GM18858 (cell line): ENCODE data around the gene TRIM7.
"Not testable (repeated sequence)": the region's sequence is repeated elsewhere in the genome, so short reads cannot be mapped to it uniquely, and the experiment has no call there.

Experiments used
- ATAC-seq: cut with Tn5 transposase; IDR thresholded peaks from one replicate; pipeline ENCODE4 v1.9.1; 2021; ENCODE audit not compliant: unreplicated experiment

The TRIM7 gene

DNA sequence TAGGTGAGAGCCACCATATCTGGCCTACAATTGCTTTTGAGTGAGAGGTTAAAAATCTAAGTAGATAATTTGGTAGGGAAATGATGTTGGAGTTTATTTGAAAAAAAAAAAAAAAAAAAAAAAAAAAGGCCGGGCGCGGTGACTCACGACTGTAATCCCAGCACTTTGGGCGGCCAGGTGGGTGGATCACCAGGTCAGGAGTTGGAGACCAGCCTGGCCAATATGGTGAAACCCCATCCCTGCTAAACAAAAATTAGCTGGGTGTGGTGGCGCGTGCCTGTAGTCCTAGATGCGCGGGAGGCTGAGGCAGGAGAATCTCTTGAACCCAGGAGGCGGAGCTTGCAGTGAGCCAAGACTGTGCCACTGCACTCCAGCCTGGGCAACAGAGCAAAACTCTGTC, 9.3 kb upstream of the TRIM7 start:
- ATAC-seq = not testable (repeated sequence)

DNA sequence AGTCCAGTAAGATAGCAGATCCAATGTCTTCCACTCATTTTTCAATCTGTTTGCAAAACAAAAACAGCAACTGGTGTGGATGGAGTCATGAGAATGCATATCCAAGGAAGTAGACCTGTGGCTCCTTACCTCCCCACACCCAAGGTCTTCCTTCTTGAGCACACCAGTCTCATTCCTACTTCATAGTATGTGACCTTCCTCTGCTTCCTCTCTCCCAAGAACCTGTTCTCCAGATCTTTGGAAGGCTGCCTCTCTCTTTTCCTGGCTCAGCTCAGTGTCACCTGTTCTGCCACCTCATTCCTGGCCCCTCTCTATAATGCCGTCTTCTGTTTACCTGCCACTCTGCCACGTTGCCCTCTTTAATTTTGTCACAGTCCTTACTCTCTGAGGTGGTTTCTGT, 7.9 kb upstream of the TRIM7 start:
- no peak for ATAC-seq

DNA sequence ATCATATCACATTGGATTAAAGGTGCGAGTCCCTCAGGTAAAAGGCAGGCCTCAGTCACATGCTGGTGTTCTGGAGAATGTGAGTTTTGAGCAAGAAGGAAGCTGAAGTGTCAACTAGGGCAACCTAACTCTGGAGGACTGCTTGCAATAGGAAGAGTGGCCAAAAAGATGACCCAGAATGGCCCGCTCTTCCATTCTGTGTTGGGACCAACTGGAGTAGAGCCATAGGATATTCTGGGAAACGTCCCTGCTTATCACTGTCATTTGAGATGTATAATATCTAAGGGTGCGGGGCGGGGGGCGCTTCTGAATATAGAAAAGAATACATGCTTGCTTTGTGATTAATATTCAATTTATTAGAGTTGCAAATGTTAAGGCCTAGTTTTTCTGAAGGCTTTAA, 7.1 kb upstream of the TRIM7 start:
- ATAC-seq = no peak

DNA sequence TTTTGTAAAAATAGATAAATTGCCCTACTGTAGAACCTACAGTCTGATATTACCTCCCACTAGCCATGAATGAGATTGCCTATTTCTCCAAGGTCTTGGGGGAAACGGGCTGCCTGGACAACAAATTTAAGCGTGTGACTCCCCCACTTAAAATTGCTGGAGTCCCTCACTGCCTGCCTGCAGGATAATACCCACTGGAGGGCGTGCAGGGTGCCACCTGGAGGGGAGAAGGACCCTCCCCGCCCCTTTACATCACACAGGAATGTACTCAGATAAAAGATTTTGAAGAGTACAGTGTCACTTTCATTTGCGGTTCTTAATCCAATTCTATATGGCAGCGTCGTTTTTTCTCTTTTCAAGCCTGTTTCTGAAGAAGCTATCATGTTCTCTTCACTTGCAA, 6.2 kb upstream of the TRIM7 start:
- ATAC-seq = no peak

DNA sequence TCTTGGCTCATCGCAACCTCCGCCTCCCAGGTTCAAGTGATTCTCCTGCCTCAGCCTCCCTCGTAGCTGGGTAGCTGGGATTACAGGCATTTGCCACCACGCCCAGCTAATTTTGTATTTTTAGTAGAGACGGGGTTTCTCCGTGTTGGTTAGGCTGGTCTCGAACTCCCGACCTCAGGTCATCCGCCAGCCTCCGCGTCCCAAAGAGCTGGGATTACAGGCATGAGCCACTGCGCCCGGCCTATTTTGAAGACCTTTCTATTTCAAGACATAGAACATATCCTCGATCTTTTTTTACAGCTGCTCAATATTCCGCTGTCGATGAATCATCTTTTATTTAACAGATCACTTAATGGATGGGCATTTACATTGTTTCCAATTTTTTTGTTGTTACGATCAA, 5.7 kb upstream of the TRIM7 start:
- ATAC-seq = not testable (repeated sequence)

DNA sequence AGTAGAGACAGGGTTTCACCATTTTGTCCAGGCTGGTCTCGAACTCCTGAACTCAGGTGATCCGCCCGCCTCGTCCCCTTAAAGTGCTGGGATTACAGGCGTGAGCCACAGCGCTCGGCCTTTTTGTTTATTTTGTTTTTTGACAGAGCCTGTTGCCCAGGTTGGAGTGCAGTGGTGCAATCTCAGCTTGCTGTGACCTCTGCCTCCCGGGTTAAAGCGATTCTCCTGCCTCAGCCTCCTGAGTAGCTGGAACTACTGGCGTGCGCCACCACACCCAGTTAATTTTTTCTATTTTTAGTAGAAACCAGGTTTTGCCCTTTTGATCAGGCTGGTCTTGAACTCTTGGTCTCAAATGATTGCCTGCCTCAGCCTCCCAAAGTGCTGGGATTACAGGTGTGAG, 5.2 kb upstream of the TRIM7 start:
- not testable (repeated sequence) for ATAC-seq

DNA sequence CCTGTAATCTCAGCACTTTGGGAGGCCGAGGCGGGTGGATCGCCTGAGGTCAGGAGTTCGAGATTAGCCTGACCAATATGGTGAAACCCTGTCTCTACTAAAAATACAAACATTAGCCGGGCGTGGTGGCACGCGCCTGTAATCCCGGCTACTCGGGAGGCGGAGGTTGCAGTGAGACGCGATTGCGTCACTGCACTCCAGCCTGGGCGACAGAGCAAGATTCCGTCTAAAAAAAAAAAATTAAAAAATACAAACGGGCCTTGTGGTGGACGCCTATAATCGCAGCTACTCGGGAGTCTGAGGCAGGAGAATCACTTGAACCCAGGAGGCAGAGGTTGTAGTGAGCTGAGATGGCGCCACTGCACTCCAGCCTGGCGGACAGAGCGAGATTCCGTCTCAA, 4.0 kb upstream of the TRIM7 start:
- ATAC-seq = not testable (repeated sequence)

DNA sequence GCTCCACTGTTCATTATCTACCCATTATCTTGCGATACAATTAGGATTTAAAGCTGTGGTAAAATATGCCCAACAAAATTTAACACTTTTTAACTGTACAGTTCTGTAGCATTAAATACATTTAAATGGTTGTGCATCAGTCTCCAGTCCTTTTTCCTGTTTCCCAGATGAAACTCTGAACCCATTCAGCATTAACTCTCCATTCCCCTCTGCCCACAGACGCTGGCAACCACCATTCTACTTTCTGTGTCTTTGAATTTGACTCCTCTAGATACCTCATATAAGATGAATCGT, 2.9 kb upstream of the TRIM7 start:
- no peak for ATAC-seq

DNA sequence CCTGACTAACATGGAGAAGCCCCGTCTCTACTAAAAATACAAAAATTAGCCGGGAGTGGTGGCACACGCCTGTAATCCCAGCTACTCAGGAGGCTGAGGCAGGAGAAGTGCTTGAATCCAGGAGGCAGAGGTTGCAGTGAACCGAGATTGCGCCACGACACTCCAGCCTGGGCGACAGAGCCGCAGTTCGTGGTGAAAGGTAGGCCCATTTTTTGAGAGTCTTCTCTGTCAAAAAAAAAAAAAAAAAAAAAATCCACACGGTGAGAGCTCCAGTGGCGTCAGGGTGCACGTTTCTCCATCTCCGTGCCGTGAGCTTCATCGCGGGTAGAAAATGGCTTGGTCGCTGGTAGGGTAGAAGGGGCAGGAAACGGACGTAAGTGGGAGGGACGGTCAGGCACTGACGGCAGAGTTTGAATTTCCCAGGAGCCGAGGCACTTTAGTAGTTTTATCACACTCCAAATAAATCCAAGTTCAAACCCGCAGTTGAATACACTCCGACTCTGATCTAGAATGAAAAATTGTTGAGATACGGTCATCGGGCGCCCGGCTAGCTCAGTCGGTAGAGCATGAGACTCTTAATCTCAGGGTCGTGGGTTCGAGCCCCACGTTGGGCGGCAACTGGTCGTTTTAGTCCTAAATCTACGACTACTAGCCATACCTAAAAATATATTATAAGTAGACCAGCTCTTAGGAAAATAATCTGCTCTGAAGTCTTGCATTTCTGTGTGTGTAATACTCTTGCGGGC, 2.4 kb upstream of the TRIM7 start:
- ATAC-seq = peak; percentile 25

DNA sequence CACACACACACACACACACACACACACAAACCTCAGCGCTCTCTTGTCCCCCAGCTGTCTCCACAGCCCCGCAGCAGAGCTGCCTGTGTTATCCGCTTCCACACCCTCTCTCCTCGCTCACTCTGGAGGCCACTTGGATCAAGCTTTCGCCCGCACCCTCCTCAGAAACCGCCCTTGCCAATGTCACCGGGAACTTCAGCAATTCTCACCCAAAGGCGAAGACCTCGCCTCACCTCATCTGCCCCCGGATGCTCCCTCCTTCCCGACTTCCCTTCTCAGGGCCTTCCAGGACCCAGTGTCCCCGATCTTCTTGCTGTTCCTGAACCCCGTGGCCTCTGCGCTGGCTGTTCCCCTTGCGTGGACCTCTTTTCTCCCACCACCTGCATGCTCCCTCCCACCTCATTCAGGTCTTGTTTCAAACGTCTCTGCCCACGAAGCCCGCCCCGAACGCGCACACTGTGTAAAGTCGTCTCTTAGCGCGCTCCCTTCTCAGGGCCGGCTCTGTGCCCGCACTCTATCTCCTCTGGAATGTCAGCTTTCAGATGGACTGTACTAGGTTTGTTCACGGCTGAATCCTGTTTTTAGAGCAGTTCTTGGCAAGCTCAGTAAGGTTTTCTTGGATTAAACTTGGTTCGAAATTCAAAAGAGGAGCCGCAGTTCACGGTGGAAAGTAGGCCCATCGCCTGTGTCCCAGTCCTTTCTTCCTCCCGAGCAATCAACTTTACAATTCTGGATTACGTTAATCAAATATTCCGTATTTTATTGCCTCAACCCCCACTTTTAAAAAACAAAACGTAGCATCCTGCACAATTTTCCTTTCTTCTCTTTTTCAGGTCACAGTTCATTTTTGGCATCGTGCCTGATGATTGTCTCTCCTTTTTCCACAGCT, 1.0 kb upstream of the TRIM7 start:
- no peak for ATAC-seq

DNA sequence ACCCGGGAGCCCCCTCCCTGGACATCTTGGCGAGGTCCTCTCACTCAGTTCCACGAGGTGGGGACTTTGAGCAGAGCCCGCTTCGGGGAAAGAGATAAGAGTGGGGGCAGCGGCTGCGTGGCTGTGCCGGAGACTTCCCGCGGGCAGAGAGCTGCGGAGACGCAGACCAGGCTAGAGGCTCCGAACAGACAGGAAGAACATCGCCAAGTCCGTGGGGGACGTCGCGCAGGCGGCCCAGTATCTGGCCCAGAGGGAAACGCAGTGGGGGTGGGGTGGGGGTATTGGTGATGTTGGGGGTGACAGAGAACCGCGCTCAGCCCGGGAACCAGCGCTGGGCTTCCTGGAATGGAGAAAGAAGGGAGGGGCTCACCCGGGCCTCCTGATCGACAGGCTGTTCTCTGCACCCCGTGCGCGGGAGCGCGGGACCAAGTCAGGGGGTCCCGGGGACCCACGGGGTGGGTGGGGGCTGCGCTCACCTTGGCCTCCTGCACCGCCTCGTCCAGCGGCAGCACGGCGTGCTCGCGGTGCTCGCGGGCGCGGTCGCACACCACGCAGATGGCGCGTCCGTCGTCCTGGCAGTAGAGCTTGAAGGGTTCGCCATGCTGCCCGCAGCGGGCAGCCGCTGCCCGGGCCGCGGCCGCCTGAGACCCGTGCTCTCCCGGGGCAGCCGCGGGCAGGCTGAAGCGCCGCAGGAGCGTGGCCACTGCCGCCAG, 727 bp downstream of the TRIM7 start:
- ATAC-seq = no peak

DNA sequence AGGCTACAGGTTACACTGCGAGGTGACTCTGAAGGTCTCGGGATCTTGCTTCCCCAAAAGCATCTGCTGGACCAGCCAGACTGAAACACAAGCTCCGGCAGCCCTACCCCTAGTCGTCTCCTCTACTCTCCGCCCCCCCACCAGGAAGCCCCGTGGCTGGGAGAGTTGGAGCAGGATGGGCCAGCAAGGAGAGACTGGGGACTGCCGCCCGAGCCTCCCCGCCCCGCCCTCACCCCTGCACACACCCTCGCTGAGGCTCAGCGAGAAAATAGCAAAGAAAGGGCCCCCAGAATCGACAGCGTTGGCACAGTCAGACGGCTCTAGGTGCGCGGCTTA, 1.3 kb downstream of the TRIM7 start:
- no peak for ATAC-seq

DNA sequence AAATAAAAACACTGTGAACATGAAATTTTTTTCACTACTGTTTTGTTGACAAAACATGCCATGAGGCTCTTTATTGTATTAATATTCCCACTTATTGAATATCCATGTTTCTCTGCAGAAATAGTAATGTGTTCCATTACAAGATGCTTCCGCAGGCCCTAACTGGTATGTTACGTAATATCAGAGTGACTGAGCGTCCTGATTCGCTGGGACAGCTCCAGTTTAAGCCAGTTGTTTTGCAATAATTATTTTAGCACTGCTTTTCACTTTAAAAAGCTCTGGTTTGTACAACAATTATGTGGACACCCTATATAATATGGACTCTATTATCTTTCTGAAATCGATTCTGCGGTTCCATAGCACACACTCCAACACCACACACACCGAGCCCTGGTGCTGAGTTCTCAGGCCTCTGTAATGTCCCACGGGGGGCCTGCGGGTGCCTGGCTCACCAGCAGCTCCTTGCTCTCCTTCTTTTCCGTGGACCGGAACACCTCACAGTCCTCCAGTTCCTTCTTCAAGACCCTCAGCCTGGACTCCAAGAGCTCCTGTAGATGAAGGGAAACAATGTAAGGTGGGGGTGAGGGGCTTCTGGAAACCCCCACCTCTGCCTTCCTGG, 1.8 kb downstream of the TRIM7 start:
- ATAC-seq = no peak

DNA sequence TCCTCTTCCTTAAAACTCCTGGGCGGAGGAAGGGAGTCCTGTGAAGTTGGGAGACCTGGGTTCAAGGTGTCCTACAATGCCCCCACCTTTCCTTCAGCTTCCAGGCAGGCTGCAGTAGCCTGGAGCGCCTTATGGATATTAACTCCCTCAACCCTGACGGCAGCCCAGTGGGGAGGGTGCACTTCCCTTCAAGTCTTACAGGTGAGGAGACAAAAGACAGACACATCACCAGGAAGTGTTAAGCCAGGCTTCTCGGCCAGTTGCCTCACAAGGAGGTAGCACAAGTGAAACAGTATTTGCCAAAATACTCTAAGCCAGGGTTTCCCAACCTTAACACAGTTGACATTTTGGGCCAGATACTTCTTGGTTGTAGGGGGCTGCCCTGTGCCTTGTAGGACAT, 4.2 kb downstream of the TRIM7 start:
- ATAC-seq = no peak

DNA sequence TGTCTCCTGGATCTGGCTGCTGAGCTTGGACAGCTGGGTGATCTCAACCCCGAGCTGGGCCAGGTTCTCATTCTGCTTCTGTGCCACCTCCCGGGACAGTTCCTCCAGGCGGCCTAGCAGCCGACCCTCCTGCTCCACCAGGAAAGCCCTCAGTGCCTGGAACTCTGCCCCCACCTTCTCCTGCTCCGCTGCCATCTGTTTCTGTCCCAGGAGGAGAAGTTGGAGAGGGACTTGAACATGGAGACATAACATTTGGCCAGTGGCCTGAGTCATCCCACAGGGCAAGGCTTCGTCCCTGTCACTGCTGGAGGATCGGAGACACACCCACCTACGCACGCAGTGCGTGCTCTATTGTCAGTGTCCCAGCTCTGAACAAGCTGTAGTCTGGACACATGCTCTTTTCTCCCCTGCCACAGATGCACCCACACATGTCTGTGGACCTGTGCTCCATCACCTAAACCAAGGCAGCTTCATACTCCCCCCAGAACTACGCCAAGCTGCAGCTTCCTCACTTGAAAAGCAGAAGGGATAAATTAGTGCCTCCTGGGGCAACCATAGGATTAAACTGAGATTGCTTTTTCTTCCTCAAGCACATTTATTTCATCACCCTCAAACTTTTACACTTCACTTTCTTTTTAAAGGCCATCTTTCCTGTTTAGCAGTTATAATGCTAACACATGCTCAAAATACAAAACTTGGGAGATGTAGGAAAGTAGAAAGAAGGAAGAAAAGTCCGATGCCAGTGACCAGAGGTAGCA, 4.9 kb downstream of the TRIM7 start:
- ATAC-seq = no peak

DNA sequence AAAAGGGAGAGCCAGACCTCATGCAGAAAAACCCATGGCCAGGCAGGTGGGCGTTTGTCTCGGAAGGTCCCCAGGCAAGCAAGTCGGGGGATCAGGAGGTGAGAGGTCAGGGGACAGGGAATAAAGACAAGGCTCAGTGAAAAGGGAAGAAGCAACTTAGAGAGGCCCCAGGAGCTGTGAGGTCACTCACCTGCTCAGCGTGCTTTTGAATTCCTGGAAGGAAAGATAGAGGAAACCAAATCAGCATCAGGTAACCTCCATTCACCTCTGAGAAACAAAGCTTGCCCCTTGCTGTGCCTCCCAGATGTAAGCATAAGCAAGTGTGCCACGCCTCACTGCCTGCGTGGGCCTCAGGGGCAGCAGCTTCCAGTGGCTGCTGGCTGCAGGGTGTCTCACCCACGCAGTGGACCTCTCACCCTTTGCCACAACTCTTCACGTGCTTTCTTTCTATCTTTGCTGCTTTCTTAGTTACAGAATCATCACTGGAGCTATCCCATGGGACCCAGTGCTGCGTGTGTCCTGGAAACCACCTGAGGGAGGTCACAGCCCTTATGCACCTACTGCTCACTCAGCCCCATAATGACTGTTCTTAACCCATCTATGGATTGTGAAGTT, 6.0 kb downstream of the TRIM7 start:
- ATAC-seq = peak; percentile 70

DNA sequence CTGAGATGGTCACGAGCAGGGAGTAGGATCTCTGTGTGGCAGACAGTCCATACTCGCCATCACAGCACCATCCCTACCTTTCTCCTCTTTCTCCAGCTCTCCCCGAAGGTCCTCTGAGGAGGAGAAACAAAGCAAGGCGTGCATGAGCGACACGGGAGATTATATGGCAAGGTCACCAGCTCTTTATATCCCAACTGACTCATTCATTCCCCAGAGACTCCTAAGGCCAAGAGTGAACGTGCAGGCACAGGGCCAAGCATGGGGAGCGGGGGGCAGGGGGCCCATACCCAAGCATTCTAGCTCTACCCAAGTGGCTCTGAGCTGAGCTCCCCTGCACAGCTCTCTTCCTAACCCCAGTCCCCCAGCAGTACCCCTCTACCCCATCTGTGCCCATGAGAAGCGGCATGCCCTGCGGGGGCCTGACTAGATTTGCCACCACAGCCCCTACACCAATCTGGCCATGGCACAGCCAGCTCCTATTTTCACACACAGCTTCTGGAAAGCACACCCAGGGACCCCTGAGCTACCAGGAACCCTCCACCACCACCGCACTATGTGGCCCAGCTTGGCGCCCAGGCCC, 6.8 kb downstream of the TRIM7 start:
- no peak for ATAC-seq

DNA sequence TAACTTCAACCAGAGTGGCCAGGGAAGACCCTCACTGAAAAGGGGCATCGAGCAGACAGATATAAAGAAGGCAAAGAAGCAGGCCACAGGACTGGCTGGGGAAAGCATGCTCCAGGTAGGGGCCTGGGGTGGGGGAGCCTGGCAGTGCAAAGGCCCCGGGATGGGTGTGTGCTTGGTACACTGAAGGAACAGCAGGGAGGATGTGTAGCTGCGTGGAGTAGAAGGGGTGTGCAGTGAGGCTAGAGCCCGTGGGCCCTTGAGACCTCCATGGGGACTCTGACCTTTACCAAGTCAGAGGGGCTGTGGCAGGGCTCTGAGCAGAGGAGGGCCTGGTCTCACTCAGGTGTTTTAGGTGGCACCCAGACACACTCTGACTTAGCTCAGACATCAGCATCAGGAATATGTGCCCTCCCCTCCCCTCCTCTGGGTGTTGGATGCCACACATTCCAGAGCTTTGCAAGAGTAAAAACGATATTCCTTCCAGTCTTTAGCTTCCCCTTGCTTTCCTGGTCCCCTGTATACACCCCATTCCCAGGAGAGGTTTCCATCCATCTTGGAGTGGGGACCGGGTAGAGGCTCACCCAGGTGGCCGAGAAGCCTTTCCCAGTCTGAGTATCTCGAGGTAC, 7.6 kb downstream of the TRIM7 start:
- ATAC-seq = no peak

DNA sequence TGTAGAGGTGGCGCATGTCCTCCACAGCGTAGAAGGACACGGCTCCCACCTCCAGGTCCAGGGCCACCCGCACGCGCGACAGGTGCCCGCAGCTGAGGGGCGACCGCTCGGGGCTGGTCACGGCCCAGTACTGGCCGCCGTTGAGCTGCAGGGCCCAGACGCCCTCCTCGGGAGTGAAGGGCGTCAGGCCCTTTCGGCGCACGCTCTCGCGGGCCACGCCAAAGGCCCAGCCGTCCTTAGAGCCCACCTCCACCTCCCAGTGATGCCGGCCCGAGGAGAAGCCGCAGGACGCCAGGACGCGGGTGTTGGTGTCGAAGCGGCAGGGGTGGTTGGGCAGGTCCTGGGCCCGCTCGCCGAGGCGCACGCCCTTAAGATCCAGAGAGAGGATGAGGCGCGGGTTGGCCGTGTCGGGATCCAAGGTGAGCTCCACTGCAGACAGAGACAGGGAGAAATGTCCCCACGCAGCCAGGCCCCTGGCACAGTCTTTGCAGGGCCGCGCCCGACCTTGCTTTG, 9.7 kb downstream of the TRIM7 start:
- ATAC-seq = no peak
